ENCODE results near the gene GPC6.

- TF ChIP-seq EZH2 (IDR thresholded peaks at IDR 0.05; ENCODE audit: insufficient read depth, poor library complexity, severe bottlenecking) (no peak), EZH2phosphoT487 (IDR thresholded peaks at IDR 0.05; ENCODE audit: insufficient read depth, low read depth) (no peak)
Measured at GRCh38 chr13:93325303-93326233, 99.0 kb downstream of the GPC6 start.

Measured in GM23248 (cell line).